T-helper 17 cell (primary cell): ENCODE results near the gene ACTN1. TPM values are rescaled to one million over a fixed set of nuclear protein-coding genes. Genes with fewer than 3 reads are reported as not detected.
"Not testable (repeated sequence)": the region's sequence is repeated elsewhere in the genome, so short reads cannot be mapped to it uniquely, and the experiment has no call there.

ENCODE experiments used
- ATAC-seq: fragments of 150-1000 bp; cut with Tn5 transposase; 2 replicates; pipeline ENCODE4 v1.10.0; 2021; ENCODE audit warnings: mild to moderate bottlenecking, moderate library complexity
- DNase-seq, 3 donors: peaks; one replicate each; pipeline versions ENCODE4 v3.0.0 to v3.0.0-alpha.2; 2020 to 2021
- H3K9me3 ChIP-seq: one replicate; pipeline ENCODE4 v1.7.0; 2013; ENCODE audit warnings: low read length, mild to moderate bottlenecking; ENCODE audit not compliant: control insufficient read depth, poor library complexity, severe bottlenecking
- H3K27ac Mint-ChIP-seq: one replicate; pipeline ENCODE4 v1.8.0; 2022; ENCODE audit warnings: mild to moderate bottlenecking, moderate library complexity, mixed read lengths
- H3K27me3 Mint-ChIP-seq: one replicate; pipeline ENCODE4 v1.8.0; 2022; ENCODE audit warnings: mixed read lengths
- H3K36me3 Mint-ChIP-seq: one replicate; pipeline ENCODE4 v1.8.0; 2022; ENCODE audit warnings: low read depth, mixed read lengths
- H3K4me1 Mint-ChIP-seq: one replicate; pipeline ENCODE4 v1.8.0; 2022; ENCODE audit warnings: mild to moderate bottlenecking, mixed read lengths
- H3K4me3 Mint-ChIP-seq: one replicate; pipeline ENCODE4 v1.8.0; 2022; ENCODE audit warnings: mild to moderate bottlenecking, moderate library complexity, mixed read lengths
- total RNA-seq, 4 donors: library from RNA in 2 of 4; stranded (reverse) in 2 of 4; gene quantifications; one replicate each; pipeline ENCODE4 v1.2.3 and lab custom pipeline; 2022 to 2026

The ACTN1 gene
- total RNA-seq (10 to 100 TPM; 36.8 to 88.9 TPM), total RNA-seq (lab: John Stamatoyannopoulos, UW) (4.1 to 13.0 reads per million in 2 donors)

- no peaks in the 10 kb centered on the region for H3K27me3 Mint-ChIP-seq
- no peaks in the 10 kb centered on the region for H3K36me3 Mint-ChIP-seq
- H3K4me1 Mint-ChIP-seq = peaks cover 32% of the 10 kb centered on the region
- peak within 1 kb of the TSS; percentile 92 for H3K4me3 Mint-ChIP-seq
- ATAC-seq = peak; percentile 70
- H3K27ac Mint-ChIP-seq = peak within 1 kb of the TSS; percentile 67
- no peaks in the 10 kb centered on the region for H3K9me3 ChIP-seq
- DNase-seq = peak; percentile 17 to 50 (median 36)
These were observed at the start of gene ACTN1 for GRCh38 chr14:68979021-68979721. TSS of gene ACTN1 (minus strand) at chr14:68979302. CDS start at chr14:68979056, 246 bp downstream.

DNA sequence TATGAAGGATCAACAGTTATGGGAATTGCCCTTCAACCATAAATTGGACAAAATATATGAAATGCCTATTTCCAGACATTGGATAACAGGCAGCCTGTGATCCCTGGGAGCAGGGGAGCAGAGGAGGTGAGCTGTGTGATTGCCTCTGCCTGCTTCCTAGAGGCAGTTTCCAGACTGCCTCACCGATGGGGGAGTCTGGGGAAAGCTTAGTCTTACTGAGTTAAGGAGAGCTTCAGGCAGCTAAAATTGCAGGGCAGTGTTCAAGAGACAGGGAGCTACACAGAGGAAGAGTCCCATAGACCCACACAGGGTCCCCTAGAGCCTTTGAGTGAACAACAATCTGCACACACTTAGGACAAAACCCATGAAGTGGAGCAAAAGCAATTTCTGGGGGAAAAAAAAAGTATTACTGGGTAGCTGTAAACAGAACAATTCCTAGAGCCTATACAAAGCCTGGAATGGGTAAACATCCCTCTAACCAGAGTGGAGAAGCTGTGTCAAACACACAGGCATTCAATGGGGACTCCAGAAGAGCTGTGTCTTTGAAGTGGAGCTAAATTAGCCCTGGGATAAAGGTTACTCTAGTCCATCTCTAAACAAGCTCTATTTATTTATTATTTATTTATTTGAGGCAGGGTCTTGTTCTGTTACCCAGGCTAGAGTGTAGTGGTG, 48.3 kb upstream of the ACTN1 start:
- peaks cover 4% of the 10 kb centered on the region for H3K4me1 Mint-ChIP-seq
- no peaks in the 10 kb centered on the region for H3K9me3 ChIP-seq
- H3K36me3 Mint-ChIP-seq = no peaks in the 10 kb centered on the region
- no peak for ATAC-seq
- H3K27ac Mint-ChIP-seq = no peak overlapping the region
- DNase-seq = no peak
- peaks cover 12% of the 10 kb centered on the region for H3K27me3 Mint-ChIP-seq
- no peak overlapping the region for H3K4me3 Mint-ChIP-seq

GRCh38 chr14:69023035-69023434, 43.9 kb upstream of the ACTN1 start:
- Mint-ChIP-seq H3K27me3 (peaks cover 12% of the 10 kb centered on the region), H3K4me1 (peaks cover 4% of the 10 kb centered on the region), H3K4me3 (no peak overlapping the region), H3K36me3 (no peaks in the 10 kb centered on the region), H3K27ac (peak overlapping the region; percentile 11)
- DNase-seq (no peak), ATAC-seq (no peak)
- no peaks in the 10 kb centered on the region for H3K9me3 ChIP-seq

- not testable (repeated sequence) for DNase-seq, ATAC-seq, H3K36me3 Mint-ChIP-seq, H3K4me1 Mint-ChIP-seq, H3K4me3 Mint-ChIP-seq, H3K9me3 ChIP-seq, H3K27me3 Mint-ChIP-seq, H3K27ac Mint-ChIP-seq
These were observed 43.0 kb upstream of the ACTN1 start for GRCh38 chr14:69022093-69022492.

DNA sequence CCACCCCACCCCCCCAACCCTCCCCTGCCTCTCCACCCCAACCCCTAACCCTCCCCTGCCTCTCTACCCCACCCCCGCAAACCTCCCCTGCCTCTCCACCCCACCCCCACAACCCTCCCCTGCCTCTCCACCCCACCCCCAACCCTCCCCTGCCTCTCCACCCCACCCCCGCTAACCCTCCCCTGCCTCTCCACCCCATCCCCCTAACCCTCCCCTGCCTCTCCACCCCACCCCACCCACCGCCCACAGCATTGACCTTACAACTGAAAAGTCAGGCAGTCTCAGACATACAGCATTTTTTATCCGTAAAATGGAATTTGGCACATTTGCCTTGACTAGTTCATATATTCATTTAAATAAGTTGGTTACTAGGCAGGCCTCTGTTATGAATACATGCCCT, 38.6 kb upstream of the ACTN1 start:
- H3K9me3 ChIP-seq = no peaks in the 10 kb centered on the region
- ATAC-seq = no peak
- Mint-ChIP-seq H3K4me1 (no peaks in the 10 kb centered on the region), H3K36me3 (no peaks in the 10 kb centered on the region), H3K4me3 (no peak overlapping the region), H3K27ac (no peak overlapping the region), H3K27me3 (no peaks in the 10 kb centered on the region)
- no peak for DNase-seq

DNA sequence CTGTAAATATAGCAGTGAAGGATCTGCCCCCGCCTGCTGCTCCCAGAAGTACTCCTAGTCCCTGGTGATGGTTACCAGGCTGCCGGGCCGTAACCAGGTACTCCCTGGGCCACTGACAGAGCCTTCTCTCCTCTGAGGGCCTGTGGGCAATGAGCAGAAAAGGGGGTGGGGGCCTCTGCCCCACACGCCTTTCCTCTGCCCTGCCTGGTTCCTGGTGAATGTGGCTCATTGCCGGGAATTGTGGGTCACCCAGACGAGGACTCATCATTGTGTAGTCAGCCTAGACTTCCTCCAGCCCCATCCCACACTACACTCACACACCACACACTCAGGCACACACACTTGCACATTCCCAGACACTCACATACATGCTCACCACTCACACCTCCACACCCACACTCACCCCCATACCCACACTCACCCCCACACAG, 35.7 kb upstream of the ACTN1 start:
- Mint-ChIP-seq H3K27ac (no peak overlapping the region), H3K4me3 (no peak overlapping the region), H3K36me3 (no peaks in the 10 kb centered on the region), H3K4me1 (no peaks in the 10 kb centered on the region), H3K27me3 (no peaks in the 10 kb centered on the region)
- no peaks in the 10 kb centered on the region for H3K9me3 ChIP-seq
- no peak for DNase-seq
- ATAC-seq = no peak

- Mint-ChIP-seq H3K27ac (no peak overlapping the region), H3K4me3 (no peak overlapping the region), H3K4me1 (peaks cover 2% of the 10 kb centered on the region), H3K36me3 (no peaks in the 10 kb centered on the region), H3K27me3 (no peaks in the 10 kb centered on the region)
- ATAC-seq (peak; percentile 30), DNase-seq (no peak)
- H3K9me3 ChIP-seq = no peaks in the 10 kb centered on the region
These were observed 35.1 kb upstream of the ACTN1 start for GRCh38 chr14:69013943-69014782.

DNA sequence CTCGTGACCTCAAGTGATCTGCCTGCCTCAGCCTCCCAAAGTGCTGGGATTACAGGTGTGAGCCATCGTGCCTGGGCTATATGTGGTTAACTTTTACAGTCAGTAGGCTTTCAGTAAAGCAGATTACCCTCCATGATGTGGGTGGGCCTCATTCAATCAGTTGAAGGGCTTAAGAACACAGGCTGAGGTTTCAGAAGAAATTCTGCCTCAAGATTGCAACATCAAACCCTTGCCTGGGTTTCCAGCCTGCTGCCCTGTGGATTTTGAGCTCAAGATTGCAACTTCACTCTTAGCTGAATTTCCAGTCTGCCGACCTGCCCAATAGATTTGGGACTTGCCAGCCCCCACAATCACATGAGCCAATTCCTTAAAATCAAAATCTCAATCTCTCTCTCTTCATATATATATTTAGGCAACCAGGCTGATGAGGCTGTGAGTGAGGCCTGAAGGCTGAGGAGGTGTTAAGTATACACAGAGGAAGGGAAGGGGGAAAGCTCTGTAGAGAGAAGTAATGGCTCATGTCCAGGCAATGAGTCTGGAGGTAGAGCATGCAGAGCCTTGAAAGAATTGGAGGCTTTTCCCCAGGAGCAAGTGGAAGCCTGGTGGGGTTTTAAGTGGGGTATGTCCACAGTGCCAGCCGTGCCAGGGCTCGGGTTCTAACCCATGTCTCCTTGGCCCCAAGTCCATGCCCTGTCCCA, 33.3 kb upstream of the ACTN1 start:
- H3K9me3 ChIP-seq = no peaks in the 10 kb centered on the region
- Mint-ChIP-seq H3K36me3 (no peaks in the 10 kb centered on the region), H3K4me1 (peaks cover 2% of the 10 kb centered on the region), H3K27me3 (no peaks in the 10 kb centered on the region), H3K27ac (no peak overlapping the region), H3K4me3 (no peak overlapping the region)
- ATAC-seq (no peak), DNase-seq (no peak)

DNA sequence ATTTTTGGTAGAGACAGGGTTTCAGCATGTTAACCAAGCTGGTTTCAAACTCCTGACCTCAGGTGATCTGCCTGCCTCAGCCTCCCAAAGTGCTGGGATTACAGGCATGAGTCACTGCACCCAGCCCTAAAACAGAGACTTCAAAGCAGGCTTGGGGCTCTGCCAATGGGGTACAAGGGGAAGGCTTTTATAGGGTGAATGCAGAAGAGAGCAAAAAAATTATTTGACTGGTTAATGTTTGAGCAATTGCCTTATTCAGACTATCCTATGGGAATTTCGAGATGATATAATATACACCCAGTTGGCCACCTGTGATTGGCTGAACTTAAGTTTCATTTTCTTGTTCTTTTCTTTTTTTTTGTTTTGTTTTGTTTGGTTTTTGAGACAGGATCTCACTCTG, 31.5 kb upstream of the ACTN1 start:
- Mint-ChIP-seq H3K27me3 (peaks cover 2% of the 10 kb centered on the region), H3K27ac (no peak overlapping the region), H3K4me1 (peaks cover 4% of the 10 kb centered on the region), H3K4me3 (no peak overlapping the region), H3K36me3 (no peaks in the 10 kb centered on the region)
- no peak for DNase-seq
- no peak for ATAC-seq
- no peaks in the 10 kb centered on the region for H3K9me3 ChIP-seq

- Mint-ChIP-seq H3K27ac (no peak overlapping the region), H3K27me3 (peaks cover 15% of the 10 kb centered on the region), H3K4me1 (peaks cover 10% of the 10 kb centered on the region), H3K4me3 (no peak overlapping the region), H3K36me3 (no peaks in the 10 kb centered on the region)
- DNase-seq (no peak), ATAC-seq (no peak)
- no peaks in the 10 kb centered on the region for H3K9me3 ChIP-seq
These were observed 29.4 kb upstream of the ACTN1 start for GRCh38 chr14:69008421-69008884.

GRCh38 chr14:69006346-69006745, 27.2 kb upstream of the ACTN1 start:
- Mint-ChIP-seq H3K36me3 (peaks cover 3% of the 10 kb centered on the region), H3K4me1 (peaks cover 17% of the 10 kb centered on the region), H3K4me3 (no peak overlapping the region), H3K27ac (no peak overlapping the region), H3K27me3 (peaks cover 23% of the 10 kb centered on the region)
- ATAC-seq = no peak
- no peaks in the 10 kb centered on the region for H3K9me3 ChIP-seq
- no peak for DNase-seq

GRCh38 chr14:69005432-69006148, 26.5 kb upstream of the ACTN1 start:
- H3K36me3 Mint-ChIP-seq = peaks cover 3% of the 10 kb centered on the region
- peaks cover 23% of the 10 kb centered on the region for H3K27me3 Mint-ChIP-seq
- H3K9me3 ChIP-seq = no peaks in the 10 kb centered on the region
- ATAC-seq (no peak), DNase-seq (no peak)
- no peak overlapping the region for H3K27ac Mint-ChIP-seq
- peaks cover 17% of the 10 kb centered on the region for H3K4me1 Mint-ChIP-seq
- H3K4me3 Mint-ChIP-seq = peak overlapping the region; percentile 63
